Body of pancreas (tissue), 4 donors: ENCODE data around the gene TRAK1.

ENCODE experiments used
- CTCF ChIP-seq, 7 experiments: fragments of 450-650 bp in 4 of 7; fragments of 200-600 bp in 3 of 7; sonication (generic) in 3 of 7; IDR thresholded peaks; one replicate each; pipeline ENCODE4 v1.5.1; 2016 to 2019; ENCODE audit warnings: antibody characterized with exemption in 7 of 7
- POLR2A ChIP-seq, 3 donors: fragments of 450-650 bp; IDR thresholded peaks; one replicate each; pipeline ENCODE4 v1.6.1; 2016; ENCODE audit warnings: antibody characterized with exemption in 3 of 3, mild to moderate bottlenecking in 2 of 3

GRCh38 chr3:42115215-42115614, 24.1 kb downstream of the TRAK1 start:
- TF ChIP-seq CTCF (IDR thresholded peaks at IDR 0.05) (no peak), POLR2A (IDR thresholded peaks at IDR 0.05) (no peak)
